ENCODE results near the gene PCBP4. TPM values are rescaled to one million over a fixed set of nuclear protein-coding genes. Genes with fewer than 3 reads are reported as not detected.

Gene PCBP4
- total RNA-seq, 1 donor from 2014 or later, result 91.4 TPM

DNA sequence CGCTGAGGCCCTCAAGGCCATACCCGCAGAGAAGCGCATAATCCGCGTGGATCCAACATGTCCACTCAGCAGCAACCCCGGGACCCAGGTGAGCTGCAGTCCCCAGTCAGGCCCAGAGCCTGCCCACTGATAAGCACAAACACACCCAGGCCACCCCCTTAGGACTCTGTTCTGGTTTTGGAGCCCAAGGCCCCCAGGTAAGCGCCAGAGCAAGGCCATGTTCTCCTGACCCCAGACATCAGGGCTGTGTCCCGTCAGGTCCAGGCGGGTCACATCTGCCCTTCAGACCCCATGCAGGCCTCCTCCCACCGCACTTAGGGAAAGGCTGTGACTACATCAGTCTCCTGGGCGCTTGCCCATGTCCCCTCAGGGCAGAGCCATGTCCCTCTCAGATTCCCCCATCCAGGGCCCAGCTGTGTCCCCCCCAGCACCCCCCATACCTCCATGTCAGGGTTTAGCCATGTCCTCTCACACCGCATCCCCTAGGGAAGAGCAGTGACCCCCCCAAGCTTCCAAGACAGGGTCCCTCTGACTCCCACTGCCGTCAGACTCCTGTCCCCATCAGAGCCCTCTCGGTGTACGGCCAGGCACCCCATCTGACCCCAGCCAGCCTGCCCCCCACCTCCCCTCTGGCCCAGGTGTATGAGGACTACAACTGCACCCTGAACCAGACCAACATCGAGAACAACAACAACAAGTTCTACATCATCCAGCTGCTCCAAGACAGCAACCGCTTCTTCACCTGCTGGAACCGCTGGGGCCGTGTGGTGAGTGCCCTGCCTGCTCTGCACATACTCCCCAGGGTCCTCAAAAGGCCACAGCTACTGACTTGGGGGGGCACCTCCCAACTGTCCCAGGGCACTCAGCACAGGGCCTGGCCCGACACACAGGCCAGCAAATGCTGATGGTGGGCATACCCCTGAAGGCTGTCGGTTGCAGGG is 23.5 kb downstream of the PCBP4 start:
- intact Hi-C loops (cut with DNase I), result loop anchor here (5.0 kb wide), 2 partner anchors 109 to 199 kb away; no protein-coding TSS in a partner anchor
- DNase-seq (ENCODE audit: low spot score), result peak; percentile 51

DNA sequence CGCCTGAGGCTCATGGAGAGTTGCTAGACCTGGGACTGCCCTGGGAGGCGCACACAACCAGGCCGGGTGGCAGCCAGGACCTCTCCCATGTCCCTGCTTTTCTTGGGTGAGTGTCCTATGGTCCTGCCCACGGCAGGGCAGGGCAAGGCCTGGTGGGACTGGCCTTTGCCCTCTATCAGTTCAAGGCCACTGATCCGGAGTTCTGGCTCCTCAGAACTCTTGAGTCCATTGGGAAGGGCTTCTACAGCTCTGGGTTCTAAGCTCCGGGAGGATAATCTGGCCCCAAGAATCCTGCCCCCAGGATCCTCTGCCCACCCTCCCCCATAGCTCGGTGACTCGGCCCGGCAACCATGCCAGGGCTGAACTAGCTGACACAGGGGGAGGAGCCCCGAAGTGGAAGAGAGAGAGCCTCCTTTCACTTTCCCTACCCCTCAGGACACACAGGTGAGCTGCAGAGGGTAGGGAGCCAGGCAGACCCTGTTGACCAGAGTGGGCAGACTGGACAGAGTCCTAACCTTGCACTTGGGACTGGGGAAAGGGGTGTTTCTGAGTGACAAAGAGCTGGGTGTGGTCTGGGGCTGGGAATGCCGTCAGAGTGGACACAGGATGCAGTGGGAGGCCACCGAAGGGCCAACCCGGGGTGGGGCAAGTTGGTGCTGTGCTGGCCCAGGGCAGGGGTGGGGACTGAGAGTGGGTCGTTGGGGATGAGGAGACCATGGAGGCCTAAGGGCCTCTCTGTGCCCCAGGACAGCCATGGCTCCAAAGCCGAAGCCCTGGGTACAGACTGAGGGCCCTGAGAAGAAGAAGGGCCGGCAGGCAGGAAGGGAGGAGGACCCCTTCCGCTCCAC is 24.4 kb downstream of the PCBP4 start:
- peak; percentile 76 for DNase-seq (ENCODE audit: low spot score)
- intact Hi-C loops (cut with DNase I), result loop anchor here (1.0 to 5.0 kb wide), 4 partner anchors 31 to 199 kb away; partner anchors contain the start of genes ABHD14B and RPL29

DNA sequence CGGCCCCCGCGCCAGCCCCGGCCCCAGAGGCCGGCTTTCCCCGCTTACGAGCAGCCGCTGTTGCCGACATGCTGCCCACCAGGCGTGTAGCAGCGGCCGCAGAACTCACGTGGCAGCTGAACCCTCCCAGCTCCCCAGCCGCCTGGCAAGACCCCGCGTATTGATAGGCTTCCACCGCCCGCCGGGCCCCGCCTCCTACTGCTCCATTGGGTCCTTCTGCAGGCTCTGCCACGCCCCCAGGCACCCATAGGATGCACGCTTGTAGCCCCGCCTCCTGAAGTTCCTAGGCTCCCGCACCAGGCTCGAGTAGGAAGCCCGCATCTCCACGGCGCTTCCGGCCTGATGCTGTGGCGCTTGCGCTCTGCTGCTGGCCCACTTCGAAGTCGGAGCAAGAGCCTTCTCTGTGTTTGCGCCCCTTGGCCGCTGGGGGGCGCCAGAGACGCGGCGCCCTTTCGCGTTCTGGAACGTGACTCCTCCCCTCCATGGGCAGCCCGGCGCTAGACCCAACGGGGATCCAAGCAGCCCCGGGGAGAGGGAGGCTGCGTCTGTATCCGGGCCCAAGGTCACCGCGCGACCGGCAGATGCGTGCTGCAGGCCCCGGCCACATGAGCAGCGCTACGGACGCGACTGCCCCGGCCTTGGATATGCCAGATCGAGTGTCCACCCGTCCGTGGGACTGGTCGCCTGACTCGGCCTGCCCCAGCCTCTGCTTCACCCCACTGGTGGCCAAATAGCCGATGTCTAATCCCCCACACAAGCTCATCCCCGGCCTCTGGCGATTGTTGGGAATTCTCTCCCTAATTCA is 25.3 kb downstream of the PCBP4 start, which contains the start of the genes PARP3 and RRP9:
Gene PARP3 (plus strand): TSS at position 566 of the 805 bp plus-strand sequence. CDS start 993 bp downstream, outside the sequence.
Gene RRP9 (minus strand): TSS at position 107 of the 805 bp plus-strand sequence. CDS start 37 bp downstream, at position 70.
- intact Hi-C loops (cut with DNase I), result loop anchor here (1.0 to 5.0 kb wide), 4 partner anchors 32 to 200 kb away; partner anchors contain the start of genes ABHD14B and RPL29
- peak; percentile 99 for DNase-seq (ENCODE audit: low spot score)

DNA sequence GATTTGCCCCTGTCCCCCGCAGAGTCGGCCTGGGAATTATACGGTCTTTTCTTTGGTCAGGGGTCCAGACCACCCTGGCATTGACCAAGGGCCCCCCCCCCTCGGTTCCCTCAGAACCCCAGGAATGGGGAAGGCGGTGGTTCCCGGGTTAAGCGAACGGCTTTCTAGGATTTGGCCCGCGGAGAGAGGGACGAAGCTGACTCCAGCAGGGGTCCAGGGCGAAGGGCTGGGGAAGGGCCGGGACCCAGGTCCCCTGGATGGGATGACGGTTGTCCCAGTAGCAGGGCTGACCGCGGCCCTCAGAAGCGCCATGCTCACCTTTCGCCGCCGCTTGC is 25.8 kb downstream of the PCBP4 start:
- no peak for DNase-seq (ENCODE audit: low spot score)

DNA sequence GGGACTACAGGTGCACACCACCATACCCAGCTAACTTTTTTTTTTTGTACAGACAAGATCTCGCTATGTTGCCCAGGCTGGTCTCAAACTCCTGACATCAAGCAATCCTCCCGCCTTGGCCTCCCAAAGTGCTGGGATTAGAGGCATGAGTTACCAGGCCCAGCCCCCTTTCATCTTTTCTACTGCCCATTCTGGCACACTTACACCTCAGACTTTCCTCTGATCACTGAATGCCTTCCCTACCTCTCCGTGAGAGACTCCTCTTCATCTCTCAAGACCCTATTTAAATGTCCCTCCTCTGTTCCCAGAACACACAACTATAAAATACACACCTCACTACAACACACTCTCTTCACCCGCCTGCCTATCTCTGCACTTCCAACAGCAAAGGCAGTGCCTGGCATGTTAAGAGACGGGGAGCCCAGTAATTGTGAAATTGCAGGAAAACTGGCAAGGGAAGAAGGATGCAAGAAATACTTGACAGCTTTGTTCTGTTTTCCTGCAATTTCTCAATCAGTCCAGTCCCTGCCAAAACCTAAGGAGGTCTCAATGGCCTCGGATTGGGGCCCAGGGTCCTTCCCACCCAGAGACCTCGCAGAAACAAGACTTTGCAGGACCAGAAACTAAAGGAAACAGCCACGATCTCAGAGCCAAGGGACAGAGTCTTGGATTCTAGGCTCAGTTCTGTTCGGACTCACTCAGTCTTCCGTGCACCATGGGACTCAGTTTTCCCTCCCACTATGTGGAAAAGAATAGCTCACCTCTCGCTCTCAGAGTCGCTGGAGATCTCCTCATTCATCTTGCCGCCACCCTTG is 26.4 kb downstream of the PCBP4 start:
- DNase-seq (ENCODE audit: low spot score), result no peak
- intact Hi-C loops (cut with DNase I), result loop anchor here (5.0 kb wide), 2 partner anchors 111 to 201 kb away; no protein-coding TSS in a partner anchor

More for the DNA sequence above, 25.8 kb downstream of the PCBP4 start:
- intact Hi-C loops (cut with DNase I), result loop anchor here (5.0 kb wide), 2 partner anchors 111 to 201 kb away; no protein-coding TSS in a partner anchor

DNA sequence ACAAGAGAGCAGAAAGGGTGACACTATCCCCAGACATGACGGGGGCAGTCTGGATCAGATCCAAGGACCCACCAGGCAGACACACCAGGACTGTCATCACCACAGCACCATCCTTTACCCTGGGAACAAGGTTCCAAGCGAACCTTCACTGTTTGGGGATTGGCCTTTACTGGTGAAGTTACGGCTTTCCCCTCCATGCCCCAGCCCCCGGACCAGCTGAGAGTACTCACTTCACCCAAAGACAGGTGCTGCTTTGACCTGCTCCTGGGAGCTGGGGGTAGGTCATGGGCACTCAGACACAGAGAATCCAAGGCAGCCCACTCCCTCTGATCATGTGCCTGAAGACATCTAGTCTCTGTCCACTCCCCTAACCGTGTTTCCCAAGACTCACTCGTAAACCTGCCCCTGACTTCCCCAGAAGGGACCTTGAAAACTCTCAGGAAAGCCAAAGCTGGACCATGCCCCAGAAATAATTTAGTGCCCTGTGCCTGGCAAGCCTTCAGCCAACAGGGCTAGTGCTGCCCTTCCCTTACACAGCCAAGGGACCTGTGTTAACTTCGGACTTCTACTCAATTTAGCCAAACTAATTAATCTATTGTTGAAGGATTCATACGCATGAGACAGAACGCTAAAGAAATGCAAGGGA is 28.4 kb downstream of the PCBP4 start:
- DNase-seq (ENCODE audit: low spot score), result peak; percentile 47
- intact Hi-C loops (cut with DNase I), result no loop called here

DNA sequence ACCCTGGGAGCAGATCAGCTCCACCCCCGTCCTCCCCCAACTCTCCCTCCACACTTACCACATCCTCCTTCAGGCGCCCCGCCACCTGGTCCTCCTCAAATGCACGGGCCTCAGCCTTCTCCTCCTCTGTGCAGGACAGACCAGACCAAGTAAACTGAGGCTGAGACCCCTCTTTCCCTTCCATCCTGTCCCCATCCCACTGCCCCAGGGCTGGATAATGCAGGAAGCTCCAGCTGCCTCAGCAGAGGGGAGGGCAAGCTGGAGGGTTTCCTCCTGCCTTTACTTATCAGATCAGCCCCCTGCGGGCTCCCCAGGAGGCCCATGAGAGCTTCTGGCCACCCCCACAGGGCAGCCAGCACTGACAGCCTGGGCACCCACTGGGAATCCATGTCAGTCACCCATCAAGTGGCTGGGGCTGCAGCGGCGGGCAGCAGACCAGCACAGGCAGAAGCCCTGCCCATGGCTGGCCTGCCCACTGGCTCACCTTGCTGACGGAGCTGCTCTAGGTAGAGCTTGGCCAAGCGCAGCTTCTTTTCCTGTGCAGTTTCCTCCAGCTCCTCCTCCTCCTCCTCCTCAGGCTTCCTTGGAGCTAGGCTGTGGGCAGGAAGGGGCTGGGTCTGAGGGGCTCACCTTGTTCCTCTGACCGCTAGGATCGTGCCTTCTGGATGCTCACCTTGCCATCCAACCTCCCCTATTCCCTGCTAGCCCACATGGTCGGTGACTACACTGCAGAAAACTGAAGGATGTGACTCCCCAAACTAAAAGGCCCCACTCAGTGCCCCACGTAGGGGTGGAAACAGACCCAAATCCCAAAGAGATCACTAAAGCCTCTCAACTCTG is 29.4 kb downstream of the PCBP4 start:
- DNase-seq (ENCODE audit: low spot score), result peak; percentile 56
- intact Hi-C loops (cut with DNase I), result no loop called here

DNA sequence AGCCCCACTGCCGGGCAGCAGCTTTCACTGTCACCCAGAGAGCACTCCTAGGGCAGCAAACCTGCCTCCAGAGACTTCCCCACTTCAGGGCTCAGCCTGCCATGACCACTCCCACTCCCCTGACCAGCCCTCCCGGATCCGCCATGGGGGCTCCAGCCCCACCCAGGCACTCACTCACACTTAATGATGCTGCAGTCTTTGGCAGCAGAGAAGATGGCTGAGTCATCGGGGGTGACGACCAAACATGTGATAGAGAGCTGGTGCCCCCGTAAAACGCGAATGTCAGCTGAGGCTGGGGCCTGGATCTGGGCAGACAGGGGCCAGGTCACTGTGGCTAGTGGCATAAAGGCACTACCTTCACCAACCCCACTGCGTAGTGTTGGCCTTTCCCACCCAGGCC is 30.2 kb downstream of the PCBP4 start:
- intact Hi-C loops (cut with DNase I), result no loop called here
- no peak for DNase-seq (ENCODE audit: low spot score)

DNA sequence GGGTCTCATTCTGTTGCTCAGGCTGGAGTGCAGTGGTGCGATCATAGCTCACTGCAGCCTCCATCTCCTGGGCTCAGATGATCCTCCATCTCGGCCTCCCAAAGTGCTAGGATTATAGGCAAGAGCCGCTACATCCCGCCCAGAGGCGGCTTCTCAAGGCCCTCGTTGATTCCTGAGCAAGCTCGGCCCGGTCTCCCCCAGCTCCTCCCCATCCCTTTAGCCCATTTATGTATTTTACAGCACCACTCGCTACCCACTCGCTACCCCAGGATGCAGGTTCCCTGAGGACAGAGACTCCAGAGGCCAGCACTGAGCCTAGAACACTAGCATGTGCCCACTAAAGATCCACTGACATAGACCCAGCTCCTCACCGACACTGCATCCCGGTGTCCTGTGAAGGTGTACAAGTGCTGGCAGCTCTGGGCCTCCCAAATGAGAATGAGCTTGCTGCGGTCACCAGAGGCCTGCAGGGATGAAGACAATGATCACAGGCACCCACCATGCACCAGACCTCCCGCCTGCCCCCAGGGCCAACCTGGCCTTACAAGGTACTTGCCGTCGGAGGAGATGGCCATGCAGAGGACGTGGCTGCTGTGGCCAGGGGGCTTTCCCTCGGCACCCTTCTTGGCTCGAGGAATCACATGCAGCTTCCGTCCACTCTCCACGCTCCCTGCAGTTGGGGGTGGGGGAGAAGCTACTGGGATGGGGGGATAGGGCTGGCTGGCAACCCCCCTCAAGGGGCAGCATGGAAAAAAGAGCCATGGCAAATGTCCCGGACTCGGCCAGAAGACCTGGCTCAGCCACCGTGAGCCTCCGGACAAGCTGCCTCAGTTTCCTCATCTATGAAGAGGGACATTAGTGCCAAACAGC is 31.1 kb downstream of the PCBP4 start:
- intact Hi-C loops (cut with DNase I), result no loop called here
- DNase-seq (ENCODE audit: low spot score), result no peak

DNA sequence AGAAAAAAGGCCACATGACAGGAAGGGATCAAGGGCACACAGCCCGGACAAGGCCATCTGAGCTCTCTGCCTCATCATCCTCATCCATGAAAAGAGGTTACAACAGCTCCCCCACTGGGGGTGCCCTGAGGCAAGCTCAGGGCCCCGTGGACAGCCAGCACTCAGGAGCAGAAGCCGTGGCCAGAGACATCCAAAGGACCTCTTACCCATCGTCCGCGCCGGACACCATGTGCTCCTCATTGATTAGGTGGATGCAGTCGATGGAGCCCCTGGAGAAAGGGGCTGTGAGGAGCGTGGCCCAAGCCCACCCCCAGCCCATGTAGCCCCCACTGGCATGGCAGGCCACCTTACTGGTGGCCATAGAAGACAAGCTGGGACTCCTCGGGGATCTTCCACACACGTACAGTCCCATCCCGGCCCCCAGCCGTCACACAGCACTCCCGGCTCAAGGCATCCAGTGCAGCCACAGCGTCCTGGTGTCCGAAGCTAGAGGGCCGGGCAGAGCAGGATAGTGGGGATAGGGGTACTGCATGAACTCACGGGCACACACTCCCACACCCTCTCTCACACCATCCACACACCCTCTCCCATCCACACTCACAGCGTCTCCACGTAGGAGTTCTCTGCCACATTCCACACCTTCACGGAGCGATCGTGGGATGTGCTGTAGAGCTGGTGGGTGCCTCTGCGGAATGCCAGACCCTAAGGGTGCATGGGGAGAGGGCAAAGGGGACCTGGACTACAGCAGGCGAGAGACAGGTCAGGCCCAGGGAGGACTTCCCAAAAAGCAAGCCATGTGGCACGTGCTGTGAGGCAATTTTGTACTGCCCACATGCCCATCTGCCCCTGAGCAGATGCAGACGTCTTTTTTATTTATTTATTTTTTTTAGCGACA is 32.0 kb downstream of the PCBP4 start:
- DNase-seq (ENCODE audit: low spot score), result no peak

DNA sequence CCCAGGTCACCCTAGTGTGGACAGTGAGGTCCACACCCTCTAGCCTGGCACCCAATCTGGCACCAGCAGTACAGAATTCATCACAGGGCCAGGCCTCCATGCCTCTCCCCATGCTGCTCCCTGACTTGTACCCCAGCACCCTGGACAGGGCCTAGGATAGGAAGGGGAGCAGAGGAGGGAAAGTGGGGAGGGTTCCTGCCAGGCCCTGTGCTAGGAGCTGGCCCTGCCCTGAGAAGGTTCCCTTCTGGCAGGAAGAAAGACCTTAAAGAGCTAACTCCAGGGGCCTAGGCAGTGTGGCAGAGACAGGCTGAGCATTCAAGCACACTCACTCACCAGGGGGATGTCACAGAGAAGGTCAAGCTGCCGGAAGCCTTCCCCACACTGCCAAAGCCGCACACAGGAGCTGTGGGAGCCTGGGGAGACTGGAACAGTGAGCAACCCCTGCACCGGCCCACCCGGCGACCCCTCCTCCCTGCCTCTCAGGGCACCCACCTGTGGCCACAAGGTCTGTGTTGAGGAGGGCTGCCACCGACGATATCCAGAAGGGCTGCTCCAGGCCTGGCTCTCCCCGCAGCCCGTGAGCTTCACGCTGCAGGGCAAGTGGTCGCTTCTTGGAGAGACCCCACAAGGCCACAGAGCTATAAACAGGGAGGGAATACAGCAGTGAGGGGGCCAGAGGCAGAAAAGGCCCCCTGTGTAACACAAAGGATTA is 33.0 kb downstream of the PCBP4 start:
- no peak for DNase-seq (ENCODE audit: low spot score)
- intact Hi-C loops (cut with DNase I), result no loop called here

More for the DNA sequence above, 32.0 kb downstream of the PCBP4 start:
- intact Hi-C loops (cut with DNase I), result no loop called here

DNA sequence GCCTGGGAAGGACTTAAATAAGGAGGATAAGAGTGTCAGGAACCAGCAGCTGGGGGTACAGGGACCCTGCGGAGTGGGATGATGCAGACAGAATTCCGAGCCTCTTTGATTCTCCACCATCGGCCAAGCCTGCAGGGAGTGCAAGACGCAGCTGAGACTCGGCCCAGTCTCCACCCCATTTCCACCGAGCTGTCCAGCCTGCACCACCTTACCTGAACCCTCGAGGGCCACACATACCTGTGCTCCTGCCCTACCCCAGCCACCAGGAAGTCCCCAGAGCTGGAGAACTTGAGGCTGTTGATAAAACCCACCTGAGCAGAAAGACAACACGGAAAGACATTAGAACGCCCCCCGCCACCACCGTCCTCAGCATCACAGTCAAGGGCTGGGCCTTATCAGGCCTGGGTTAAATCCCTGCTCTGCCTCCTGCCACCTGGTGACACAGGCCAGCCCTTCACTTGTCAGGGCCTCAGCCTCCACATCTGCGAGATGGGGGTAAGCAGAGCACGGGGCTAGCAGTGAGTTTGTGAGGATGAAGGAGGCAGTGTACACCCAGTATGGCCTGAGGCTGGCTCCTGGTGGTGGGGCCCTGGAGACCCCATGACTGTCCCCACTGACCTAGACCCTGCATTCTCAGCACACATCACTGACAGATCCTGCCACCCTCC is 33.6 kb downstream of the PCBP4 start:
- no peak for DNase-seq (ENCODE audit: low spot score)
- intact Hi-C loops (cut with DNase I), result no loop called here

DNA sequence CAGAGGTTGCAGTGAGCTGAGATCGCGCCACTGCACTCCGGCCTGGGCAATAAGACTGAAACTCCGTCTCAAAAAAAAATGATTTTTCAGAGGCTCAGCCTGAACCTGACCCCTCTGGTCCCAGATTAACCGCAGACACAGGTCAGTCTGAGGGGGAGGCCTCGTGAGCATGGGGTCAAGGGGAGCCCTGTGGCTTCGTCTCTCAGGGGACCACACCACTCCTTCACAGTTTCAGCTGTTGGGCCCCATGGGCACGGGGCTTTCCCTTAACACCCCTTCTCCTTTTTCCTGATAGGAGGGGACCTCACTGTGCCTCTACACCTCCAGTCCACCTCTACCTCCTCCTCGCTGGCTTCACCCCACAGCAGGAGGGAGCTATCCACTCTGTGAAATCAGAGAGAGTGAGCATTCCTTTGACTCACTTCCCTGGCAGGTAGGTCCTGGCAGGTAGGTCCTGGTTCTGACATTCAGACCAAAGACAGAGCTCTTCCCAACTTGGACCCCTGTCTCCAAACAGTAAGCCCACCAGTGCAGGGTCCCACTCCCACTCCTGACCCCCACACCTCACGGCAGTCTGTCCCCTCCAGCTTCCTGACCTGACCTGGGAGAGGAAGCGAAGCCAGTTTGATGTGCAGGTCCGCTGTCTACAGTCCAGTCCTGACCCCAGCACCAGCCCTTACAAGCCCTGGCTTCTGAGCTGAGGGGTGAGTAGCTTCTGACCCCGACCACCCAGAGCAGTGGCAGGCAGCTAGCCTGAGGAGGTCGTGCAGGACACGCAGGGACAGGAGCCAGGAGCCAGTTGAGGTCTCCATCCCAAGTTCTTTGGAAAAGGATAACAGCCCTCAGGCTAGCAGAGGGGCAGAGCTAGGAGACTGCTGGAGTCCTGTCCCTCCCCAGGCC is 34.5 kb downstream of the PCBP4 start:
- intact Hi-C loops (cut with DNase I), result no loop called here
- no peak for DNase-seq (ENCODE audit: low spot score)
